Measurements from ENCODE around the gene CELA3A.
"Not testable (repeated sequence)": the region's sequence is repeated elsewhere in the genome, so short reads cannot be mapped to it uniquely, and the experiment has no call there.

CELA3A gene

DNA sequence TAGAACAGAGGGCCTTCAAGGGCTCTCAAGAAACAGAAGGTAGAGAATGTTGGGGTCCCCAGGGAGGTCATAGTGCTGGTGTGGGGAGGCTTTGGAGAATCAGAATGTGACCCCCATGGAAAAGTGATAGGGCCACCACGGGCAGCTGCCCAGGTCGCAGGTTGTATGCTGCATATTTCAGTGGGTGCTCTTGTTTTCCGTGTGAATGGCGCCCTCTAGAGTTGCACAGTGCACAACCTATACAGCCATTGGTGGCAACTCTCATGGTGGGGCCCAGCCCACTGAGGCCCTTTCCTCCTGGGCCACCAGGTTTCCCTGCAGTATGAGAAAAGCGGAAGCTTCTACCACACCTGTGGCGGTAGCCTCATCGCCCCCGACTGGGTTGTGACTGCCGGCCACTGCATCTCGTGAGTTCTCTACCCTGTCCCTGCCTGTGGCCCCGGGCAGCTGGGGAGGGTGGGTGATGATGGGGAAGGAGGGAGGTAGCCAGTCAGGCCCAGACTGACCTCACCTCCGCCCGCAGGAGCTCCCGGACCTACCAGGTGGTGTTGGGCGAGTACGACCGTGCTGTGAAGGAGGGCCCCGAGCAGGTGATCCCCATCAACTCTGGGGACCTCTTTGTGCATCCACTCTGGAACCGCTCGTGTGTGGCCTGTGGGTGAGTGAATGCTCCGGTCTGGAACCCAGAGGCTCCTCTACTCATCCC lies 20.8 kb upstream of the CELA3A start:
- in situ Hi-C loops (cut with MboI; ENCODE audit: low sequenced_read_pairs): not testable (repeated sequence)

DNA sequence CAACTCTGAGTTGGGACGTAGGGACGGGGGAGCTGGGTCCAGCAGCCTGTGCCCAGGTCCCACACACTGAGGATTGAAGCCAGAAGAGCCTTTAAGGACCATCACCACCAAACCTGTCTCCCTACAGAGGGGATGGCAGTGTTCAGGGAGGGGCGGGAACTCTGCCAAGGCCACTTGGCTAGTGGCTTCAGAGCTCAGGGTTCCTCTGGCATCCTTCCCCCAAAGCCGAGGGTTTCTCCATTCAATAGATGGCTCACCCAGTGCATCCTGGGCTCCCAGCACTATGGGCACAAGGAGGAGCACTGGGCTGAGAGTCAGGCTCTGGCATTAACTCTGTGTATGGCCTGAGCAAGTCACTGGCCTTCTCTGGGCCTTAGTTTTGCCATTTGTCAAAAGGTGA lies 20.2 kb upstream of the CELA3A start:
- in situ Hi-C loops (cut with MboI; ENCODE audit: low sequenced_read_pairs): not testable (repeated sequence)

DNA sequence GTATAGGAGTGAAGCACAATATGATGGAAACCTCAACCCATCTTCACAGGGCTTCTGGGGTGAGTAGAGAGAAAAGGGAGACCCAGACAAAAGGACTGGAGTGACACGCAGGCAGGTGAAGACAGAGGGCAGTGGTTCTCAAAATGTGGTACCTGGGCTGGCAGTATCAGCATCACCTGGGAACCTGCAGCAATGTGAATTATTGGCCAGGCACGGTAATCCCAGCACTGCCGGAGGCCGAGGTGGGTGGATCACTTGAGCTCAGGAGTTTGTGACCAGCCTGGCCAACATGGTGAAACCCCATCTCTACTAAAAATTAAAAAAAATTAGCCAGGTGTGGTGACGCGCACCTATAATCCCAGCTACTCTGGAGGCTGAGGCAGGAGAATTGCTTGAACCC lies 19.3 kb upstream of the CELA3A start:
- in situ Hi-C loops (cut with MboI; ENCODE audit: low sequenced_read_pairs): not testable (repeated sequence)

DNA sequence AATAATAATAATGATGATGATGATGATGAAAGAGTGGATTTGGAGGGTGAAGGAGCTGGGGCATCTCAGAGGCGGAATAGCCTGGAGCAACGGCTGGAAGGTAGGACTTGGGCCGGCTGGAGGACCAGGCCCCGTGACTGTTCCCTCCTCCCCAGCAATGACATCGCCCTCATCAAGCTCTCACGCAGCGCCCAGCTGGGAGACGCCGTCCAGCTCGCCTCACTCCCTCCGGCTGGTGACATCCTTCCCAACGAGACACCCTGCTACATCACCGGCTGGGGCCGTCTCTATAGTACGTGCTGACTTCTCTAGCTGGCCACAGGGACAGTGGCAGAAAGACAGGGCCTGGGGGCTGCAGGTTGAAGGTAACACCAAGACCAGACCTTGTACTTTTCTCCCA lies 17.9 kb upstream of the CELA3A start:
- in situ Hi-C loops (cut with MboI; ENCODE audit: low sequenced_read_pairs): not testable (repeated sequence)

DNA sequence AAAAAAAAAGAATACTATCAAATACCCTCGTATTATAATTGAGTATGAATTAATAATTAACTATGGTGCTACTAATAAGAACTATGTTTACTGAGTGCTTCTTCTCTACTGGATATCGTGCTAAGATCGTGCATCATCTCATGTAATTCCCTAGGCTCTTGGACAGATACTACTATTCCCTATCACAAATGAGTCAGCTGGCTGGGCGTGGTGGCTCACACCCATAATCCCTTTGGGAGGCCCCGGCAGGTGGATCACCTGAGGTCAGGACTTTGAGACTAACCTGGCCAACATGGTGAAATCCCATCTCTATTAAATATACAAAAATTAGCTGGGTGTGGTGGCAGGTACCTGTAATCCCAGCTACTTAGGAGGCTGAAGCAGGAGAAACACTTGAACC lies 15.6 kb upstream of the CELA3A start:
- in situ Hi-C loops (cut with MboI; ENCODE audit: low sequenced_read_pairs): not testable (repeated sequence)

DNA sequence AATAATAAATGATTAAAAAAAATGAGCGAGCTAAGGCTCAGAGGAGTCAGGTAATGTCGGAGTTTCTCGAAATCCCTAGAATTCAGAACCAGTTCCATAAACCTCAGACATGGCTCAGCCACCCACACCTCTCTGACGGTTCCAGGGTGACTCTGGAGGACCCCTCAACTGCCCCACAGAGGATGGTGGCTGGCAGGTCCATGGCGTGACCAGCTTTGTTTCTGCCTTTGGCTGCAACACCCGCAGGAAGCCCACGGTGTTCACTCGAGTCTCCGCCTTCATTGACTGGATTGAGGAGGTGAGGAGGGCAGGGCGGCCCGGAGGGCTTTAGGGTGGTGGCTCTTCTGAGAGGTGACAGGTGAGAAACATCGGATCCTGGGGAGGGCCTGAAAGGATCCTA lies 15.1 kb upstream of the CELA3A start:
- in situ Hi-C loops (cut with MboI; ENCODE audit: low sequenced_read_pairs): not testable (repeated sequence)

DNA sequence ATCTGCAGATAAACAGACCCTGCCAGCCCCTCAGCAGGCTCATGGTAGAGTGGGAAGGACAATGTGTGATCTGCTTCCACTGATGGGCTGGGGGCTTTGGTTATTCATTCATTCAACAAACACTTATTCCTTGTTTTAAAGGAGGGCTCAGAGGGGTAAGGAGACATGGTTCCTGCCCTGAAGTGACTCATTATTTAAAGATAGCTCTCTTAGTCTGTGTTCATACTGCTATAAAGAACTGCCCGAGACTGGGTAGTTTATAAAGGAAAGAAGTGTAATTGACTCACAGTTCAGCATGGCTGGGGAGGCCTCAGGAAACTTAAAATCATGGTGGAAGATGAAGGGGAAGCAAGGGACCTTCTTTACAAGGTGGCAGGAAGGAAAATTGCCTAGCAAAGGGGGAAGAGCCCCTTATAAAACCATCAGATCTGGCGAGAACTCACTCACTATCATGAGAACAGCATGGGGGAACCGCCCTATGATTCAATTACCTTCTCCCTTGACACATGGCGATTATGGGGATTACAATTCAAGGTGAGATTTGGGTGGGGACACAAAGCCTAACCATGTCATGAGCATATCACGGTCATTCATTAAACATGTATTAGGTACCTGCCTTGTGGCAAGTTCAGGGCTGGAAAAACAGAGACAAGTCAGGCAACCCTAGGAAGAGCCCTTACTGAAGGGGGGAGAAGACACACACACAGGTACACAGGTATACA lies 11.6 kb upstream of the CELA3A start:
- in situ Hi-C loops (cut with MboI; ENCODE audit: low sequenced_read_pairs): not testable (repeated sequence)

- in situ Hi-C loops (cut with MboI; ENCODE audit: low sequenced_read_pairs): not testable (repeated sequence)
Measured at GRCh38 chr1:21992186-21992585, 9.3 kb upstream of the CELA3A start.

DNA sequence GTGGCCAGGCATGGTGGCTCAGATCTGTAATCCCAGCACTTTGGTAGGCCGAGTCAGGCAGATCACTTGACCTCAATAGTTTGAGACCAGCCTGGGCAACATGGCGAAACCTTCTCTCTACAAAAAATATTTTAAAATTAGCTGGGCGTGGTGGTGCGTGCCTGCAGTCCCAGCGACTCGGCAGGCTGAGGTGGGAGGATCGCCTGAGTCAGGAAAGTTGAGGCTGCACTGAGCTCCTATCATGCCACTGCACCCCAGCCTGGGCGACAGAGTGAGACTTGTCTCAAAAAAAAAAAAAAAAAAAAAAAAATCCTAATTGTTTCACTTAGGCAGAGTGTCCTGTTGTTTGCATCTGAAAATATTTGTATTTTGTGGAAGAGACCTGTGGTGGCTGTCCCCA lies 6.7 kb upstream of the CELA3A start:
- in situ Hi-C loops (cut with MboI; ENCODE audit: low sequenced_read_pairs): not testable (repeated sequence)

DNA sequence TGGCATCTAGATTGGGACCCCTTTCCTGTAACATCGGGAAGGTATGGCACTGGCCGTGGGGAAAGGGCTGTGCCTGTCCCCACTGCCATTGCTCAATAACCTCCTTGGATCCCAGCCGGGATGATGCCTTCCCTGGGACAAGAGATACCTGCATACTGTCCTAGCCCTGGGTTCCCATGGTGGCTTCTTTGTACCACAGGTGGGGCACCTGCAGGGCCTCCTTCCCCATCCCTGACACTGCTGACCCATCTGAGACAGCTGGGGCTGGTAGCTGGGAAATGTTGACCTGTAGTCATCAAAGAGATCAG lies 4.8 kb upstream of the CELA3A start:
- in situ Hi-C loops (cut with MboI; ENCODE audit: low sequenced_read_pairs): not testable (repeated sequence)

- in situ Hi-C loops (cut with MboI; ENCODE audit: low sequenced_read_pairs): not testable (repeated sequence)
Measured at GRCh38 chr1:21997891-21998623, 3.4 kb upstream of the CELA3A start.

GRCh38 chr1:21998624-21999294 lies 2.7 kb upstream of the CELA3A start:
- in situ Hi-C loops (cut with MboI; ENCODE audit: low sequenced_read_pairs): not testable (repeated sequence)

DNA sequence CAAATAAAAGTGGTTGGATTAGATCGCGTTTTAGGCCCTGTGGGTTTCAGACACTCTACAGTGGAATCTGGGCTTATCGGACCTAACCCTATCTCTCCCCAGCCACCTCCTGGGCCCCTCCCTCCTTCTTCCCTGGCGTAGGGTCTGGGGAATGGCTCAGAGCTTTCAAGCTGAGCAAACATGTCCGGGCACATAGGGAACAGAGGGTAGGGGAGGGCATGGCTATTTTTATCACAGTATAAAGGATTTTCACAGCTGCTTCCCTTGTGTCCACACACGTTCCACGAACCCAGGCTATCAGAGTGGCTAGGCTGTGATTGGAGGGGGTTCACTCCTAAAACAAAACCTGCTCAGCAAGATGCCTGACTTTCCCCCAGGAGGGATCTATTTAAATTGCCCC lies 1.8 kb upstream of the CELA3A start:
- in situ Hi-C loops (cut with MboI; ENCODE audit: low sequenced_read_pairs): not testable (repeated sequence)

GRCh38 chr1:22002461-22002860 lies 1.0 kb downstream of the CELA3A start:
- in situ Hi-C loops (cut with MboI; ENCODE audit: low sequenced_read_pairs): not testable (repeated sequence)

DNA sequence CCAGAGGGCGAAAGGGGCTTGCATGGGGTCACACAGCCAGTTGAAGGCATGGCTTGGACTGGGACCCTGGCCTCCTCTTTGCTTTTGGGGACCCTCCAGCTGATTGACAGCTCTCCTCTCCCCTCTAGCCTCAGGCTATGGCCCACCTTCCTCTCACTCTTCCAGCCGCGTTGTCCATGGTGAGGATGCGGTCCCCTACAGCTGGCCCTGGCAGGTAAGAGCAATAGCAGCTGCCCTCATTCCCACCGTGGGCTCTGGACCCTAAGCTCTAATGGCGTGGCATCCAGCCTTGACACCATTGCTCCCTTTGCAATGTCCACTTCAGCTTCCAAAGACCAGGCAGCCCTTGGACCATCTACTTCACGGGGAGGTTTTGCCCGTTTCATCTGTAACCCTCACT lies 1.4 kb downstream of the CELA3A start:
- in situ Hi-C loops (cut with MboI; ENCODE audit: low sequenced_read_pairs): not testable (repeated sequence)

- in situ Hi-C loops (cut with MboI; ENCODE audit: low sequenced_read_pairs): not testable (repeated sequence)
Measured at GRCh38 chr1:22003959-22004358, 2.5 kb downstream of the CELA3A start.

DNA sequence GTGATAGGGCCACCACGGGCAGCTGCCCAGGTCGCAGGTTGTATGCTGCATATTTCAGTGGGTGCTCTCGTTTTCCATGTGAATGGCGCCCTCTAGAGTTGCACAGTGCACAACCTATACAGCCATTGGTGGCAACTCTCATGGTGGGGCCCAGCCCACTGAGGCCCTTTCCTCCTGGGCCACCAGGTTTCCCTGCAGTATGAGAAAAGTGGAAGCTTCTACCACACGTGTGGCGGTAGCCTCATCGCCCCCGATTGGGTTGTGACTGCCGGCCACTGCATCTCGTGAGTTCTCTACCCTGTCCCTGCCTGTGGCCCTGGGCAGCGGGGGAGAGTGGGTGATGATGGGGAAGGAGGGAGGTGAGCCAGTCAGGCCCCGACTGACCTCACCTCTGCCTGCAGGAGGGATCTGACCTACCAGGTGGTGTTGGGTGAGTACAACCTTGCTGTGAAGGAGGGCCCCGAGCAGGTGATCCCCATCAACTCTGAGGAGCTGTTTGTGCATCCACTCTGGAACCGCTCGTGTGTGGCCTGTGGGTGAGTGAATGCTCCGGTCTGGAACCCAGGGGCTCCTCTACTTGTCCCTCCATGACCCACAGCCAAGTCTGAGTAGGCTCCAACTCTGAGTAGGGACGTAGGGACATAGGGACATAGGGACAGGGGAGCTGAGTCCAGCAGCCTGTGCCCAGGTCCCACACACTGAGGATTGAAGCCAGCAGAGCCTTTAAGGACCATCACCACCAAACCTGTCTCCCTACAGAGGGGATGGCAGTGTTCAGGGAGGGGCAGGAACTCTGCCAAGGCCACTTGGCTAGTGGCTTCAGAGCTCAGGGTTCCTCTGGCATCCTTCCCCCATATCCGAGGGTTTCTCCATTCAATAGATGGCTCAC lies 4.0 kb downstream of the CELA3A start:
- in situ Hi-C loops (cut with MboI; ENCODE audit: low sequenced_read_pairs): not testable (repeated sequence)

- in situ Hi-C loops (cut with MboI; ENCODE audit: low sequenced_read_pairs): not testable (repeated sequence)
Measured at GRCh38 chr1:22006736-22007135, 5.3 kb downstream of the CELA3A start.

- in situ Hi-C loops (cut with MboI; ENCODE audit: low sequenced_read_pairs): not testable (repeated sequence)
Measured at GRCh38 chr1:22007262-22007661, 5.8 kb downstream of the CELA3A start.

GRCh38 chr1:22009566-22009965 lies 8.1 kb downstream of the CELA3A start:
- in situ Hi-C loops (cut with MboI; ENCODE audit: low sequenced_read_pairs): not testable (repeated sequence)

Measured in HL-60/S4 treated with retinoic acid at 250 ng/mL for 4 days and 3 days (cell line).